ENCODE results near the gene SART3. TPM values are rescaled to one million over a fixed set of nuclear protein-coding genes. Genes with fewer than 3 reads are reported as not detected.
A peak's percentile ranks its signal among the peaks of the same experiment; 100 is the strongest.

The SART3 gene
- total and polyA plus RNA-seq, 2 of the 8 experiments (the other 6 are each of a cell fraction or from before 2014, with no cell fraction given) = 16.0 to 103 TPM

DNA sequence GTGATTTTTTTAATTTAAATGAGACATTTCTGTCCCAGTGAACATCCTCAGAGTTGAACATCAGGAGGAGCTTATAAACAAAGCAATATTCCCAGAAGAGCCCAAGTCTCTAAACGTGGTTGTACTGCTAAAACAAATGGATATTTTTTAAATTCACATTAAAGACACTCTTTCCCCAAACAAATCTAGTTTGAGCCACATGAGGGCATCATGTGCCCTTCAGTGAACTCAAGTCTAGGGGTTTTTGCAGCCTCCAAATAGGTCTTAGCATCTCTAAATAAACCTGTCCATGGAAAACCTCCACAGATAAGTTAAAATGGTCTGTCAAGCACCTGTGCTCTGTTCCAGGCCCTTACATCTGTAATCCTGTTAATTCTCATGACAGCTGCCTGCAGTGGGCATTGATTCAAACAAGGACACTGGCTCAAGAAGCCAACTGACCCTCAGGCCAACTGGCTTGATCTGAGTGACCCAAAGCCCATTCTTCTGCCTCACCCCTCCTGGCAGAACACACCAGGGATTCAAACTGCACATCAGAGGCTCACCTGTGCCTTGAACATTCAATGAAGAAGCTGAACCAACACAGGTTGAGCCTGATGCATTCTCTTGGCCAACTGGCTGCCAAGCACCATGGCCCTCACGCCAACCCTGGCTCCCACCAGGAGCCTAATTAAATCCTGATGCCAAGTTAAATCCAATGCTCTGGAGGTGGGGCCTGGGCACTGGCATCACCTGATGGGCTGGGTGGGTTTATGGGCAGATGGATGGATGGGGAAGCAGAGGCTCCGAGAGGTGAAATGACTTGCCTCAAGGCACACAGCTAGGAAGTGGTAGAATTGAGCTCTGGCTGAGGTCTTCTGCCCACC is 10.0 kb upstream of the SART3 start:
- Histone ChIP-seq H3K4me1 (replicated peaks in 1 of 4; ENCODE audit: control insufficient read depth in 3 of 4, insufficient read depth in 4 of 4, low read length in 3 of 4) (no peaks in the 10 kb centered on the region), H2AK5ac (ENCODE audit: low read depth, low read length) (0 out of 2 replicates have a peak overlapping the region, but pooled peaks have one; percentile 24), H3K4ac (replicated peaks; ENCODE audit: insufficient read length, low read depth, low read length) (no peak overlapping the region), H3K9ac (replicated peaks in 1 of 4; ENCODE audit: extremely low read depth in 1 of 4, low read depth in 3 of 4, low read length in 3 of 4) (no peak overlapping the region), H4K91ac (replicated peaks; ENCODE audit: insufficient read length, low read length) (no peak overlapping the region), H4K5ac (ENCODE audit: insufficient read length, low read depth, low read length) (no peak overlapping the region), H3K79me2 (ENCODE audit: control insufficient read depth in 1 of 2, insufficient read depth in 2 of 2, low read length in 2 of 2) (no peaks in the 10 kb centered on the region), H3K27ac (ENCODE audit: low read depth, low read length) (no peak overlapping the region), H4K20me1 (replicated peaks in 1 of 2; ENCODE audit: control insufficient read depth in 1 of 2, insufficient read depth in 2 of 2, low read length in 2 of 2) (peaks cover 0 to 2% of the 10 kb centered on the region in 2 experiments), H3K79me1 (ENCODE audit: low read depth, low read length) (no peaks in the 10 kb centered on the region), H3K23me2 (ENCODE audit: low read depth, low read length) (no peaks in the 10 kb centered on the region), H3K4me3 (ENCODE audit: extremely low read depth in 1 of 4, insufficient read depth in 2 of 4, low read depth in 3 of 4, low read length in 4 of 4) (no peak overlapping the region), H3K36me3 (ENCODE audit: control insufficient read depth in 2 of 4, insufficient read depth in 4 of 4, low read length in 3 of 4) (peaks cover 11 to 35% (median 29%) of the 10 kb centered on the region in 4 experiments), H3K27me3 (replicated peaks in 1 of 4; ENCODE audit: control insufficient read depth in 3 of 4, extremely low read depth in 1 of 4, insufficient read depth in 3 of 4, low read length in 3 of 4) (no peaks in the 10 kb centered on the region), H3K18ac (ENCODE audit: extremely low read depth, low read length) (no peak overlapping the region), H3K9me3 (ENCODE audit: insufficient read depth in 2 of 2, low read depth in 1 of 2, low read length in 1 of 2) (no peaks in the 10 kb centered on the region), H3K56ac (replicated peaks; ENCODE audit: insufficient read length, low read depth, low read length) (no peak overlapping the region), H2BK20ac (ENCODE audit: low read length) (no peak overlapping the region), H3K4me2 (ENCODE audit: insufficient read depth in 1 of 2, low read depth in 2 of 2, low read length in 2 of 2) (no peak overlapping the region), H2BK5ac (ENCODE audit: low read depth, low read length) (no peak overlapping the region), H2BK12ac (ENCODE audit: low read depth, low read length) (0 out of 2 replicates have a peak overlapping the region, but pooled peaks have one; percentile 55), H4K8ac (ENCODE audit: extremely low read depth, insufficient read depth, low read length) (no peak overlapping the region), H2BK120ac (replicated peaks; ENCODE audit: low read depth, low read length) (no peak overlapping the region), H2BK15ac (ENCODE audit: low read length) (no peak overlapping the region), H3K14ac (ENCODE audit: insufficient read length) (no peak overlapping the region), H2AFZ (ENCODE audit: low read length) (no peak overlapping the region), H3K23ac (ENCODE audit: insufficient read length) (no peak overlapping the region)
- 57% methylated on average over 3 of the region's 3 CpGs; no CpG with 5 or more reads in 1 of the 2 experiments for WGBS, 2 experiments (ENCODE audit: extremely low coverage in 1 of 2, insufficient coverage in 1 of 2, insufficient read length in 1 of 2, insufficient replicate concordance in 2 of 2, low coverage in 1 of 2, low lambda C conversion rate in 2 of 2, missing lambda C conversion rate in 1 of 2)
- TF ChIP-seq, protein P1, sequence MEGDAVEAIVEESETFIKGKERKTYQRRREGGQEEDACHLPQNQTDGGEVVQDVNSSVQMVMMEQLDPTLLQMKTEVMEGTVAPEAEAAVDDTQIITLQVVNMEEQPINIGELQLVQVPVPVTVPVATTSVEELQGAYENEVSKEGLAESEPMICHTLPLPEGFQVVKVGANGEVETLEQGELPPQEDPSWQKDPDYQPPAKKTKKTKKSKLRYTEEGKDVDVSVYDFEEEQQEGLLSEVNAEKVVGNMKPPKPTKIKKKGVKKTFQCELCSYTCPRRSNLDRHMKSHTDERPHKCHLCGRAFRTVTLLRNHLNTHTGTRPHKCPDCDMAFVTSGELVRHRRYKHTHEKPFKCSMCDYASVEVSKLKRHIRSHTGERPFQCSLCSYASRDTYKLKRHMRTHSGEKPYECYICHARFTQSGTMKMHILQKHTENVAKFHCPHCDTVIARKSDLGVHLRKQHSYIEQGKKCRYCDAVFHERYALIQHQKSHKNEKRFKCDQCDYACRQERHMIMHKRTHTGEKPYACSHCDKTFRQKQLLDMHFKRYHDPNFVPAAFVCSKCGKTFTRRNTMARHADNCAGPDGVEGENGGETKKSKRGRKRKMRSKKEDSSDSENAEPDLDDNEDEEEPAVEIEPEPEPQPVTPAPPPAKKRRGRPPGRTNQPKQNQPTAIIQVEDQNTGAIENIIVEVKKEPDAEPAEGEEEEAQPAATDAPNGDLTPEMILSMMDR (IDR thresholded peaks at IDR 0.05; ENCODE audit: control extremely low read depth in 1 of 3, insufficient read depth in 1 of 3, low read depth in 1 of 3, low read length in 3 of 3) = peak in 2 of 3 experiments; percentile 37 to 62; a peak in 3 of 4 replicates
- no peak for TF ChIP-seq RXRA (IDR thresholded peaks at IDR 0.05; ENCODE audit: insufficient read depth, low read depth, low read length)
- no peak for TF ChIP-seq GABPA (IDR thresholded peaks at IDR 0.05; ENCODE audit: borderline replicate concordance, insufficient read depth, low read length)
- TF ChIP-seq RAD21 (IDR thresholded peaks at IDR 0.05 in 1 of 2, conservative IDR thresholded peaks at IDR 0.05 in 1 of 2; ENCODE audit: low read depth in 2 of 2, low read length in 2 of 2) = peak; percentile 78 to 85
- ChIA-PET POLR2A (ENCODE audit: partially characterized antibody) (interaction anchor here (0.6 to 1.9 kb wide), 6 partner anchors 10 to 57 kb away, joined by 3 to 6 read pairs (median 4); partner anchors contain the start of genes SART3 and TMEM119), CTCF (ENCODE audit: partially characterized antibody) (interaction anchor here (0.6 to 24.3 kb wide), 24 partner anchors 10 to 409 kb away, joined by 3 to 523 read pairs (median 4); partner anchors contain the start of genes SART3 and SELPLG)
- DNase-seq (ENCODE audit: low read depth in 1 of 2, low spot score in 2 of 2) = peak in 1 of 2 experiments; percentile 41
- no peak for FAIRE-seq

All from H1 (cell line).